ENCODE data around the gene CTDSP2.

DNA sequence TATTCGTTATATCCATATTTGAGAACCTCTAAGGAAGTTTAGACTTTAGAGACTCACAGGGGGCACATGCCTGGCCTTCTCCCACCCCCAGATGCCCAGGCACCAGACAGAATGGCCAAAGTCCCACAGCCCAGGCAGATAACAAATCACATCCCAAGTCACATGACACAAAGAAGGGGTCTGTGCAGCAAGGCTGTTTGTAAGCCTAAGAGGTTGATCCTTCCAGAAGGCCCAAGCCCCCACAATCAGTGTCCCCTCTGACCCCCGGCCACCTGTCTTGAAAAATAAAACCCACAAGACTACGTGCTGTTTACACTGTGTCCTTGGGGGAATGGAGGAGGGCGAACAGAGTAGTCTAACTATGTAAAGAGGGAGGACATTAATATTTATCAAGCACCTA lies 5.1 kb downstream of the CTDSP2 start:
- no peak for TF ChIP-seq POLR2A (IDR thresholded peaks at IDR 0.05)
- TF ChIP-seq CTCF (IDR thresholded peaks at IDR 0.05), result no peak
